Coronary artery (tissue), 2 donors: Measurements from ENCODE around the gene ZG16B.

Source experiments
- DNase-seq: peaks from one replicate; pipeline ENCODE4 v3.0.0-alpha.2; 2017; ENCODE audit warnings: low spot score
- H3K27ac ChIP-seq, 2 donors: fragments of 200-600 bp; sonication (generic); one replicate each; pipeline ENCODE4 v1.5.1; 2016 to 2019
- H3K4me3 ChIP-seq: fragments of 200-600 bp; sonication (generic); 2 replicates; pipeline ENCODE4 v1.5.1; 2016; ENCODE audit warnings: mild to moderate bottlenecking, moderate library complexity
- TF ChIP-seq, protein P1 (sequence below): fragments of 200-600 bp; sonication (generic); IDR thresholded peaks from one replicate; pipeline ENCODE4 v1.5.1; 2019; ENCODE audit warnings: antibody characterized with exemption

ZG16B gene

GRCh38 chr16:2853531-2854073, 23.5 kb downstream of the ZG16B start:
- H3K27ac ChIP-seq = no peak overlapping the region
- DNase-seq = no peak
- TF ChIP-seq, protein P1, sequence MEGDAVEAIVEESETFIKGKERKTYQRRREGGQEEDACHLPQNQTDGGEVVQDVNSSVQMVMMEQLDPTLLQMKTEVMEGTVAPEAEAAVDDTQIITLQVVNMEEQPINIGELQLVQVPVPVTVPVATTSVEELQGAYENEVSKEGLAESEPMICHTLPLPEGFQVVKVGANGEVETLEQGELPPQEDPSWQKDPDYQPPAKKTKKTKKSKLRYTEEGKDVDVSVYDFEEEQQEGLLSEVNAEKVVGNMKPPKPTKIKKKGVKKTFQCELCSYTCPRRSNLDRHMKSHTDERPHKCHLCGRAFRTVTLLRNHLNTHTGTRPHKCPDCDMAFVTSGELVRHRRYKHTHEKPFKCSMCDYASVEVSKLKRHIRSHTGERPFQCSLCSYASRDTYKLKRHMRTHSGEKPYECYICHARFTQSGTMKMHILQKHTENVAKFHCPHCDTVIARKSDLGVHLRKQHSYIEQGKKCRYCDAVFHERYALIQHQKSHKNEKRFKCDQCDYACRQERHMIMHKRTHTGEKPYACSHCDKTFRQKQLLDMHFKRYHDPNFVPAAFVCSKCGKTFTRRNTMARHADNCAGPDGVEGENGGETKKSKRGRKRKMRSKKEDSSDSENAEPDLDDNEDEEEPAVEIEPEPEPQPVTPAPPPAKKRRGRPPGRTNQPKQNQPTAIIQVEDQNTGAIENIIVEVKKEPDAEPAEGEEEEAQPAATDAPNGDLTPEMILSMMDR = no peak
- H3K4me3 ChIP-seq = no peak overlapping the region

DNA sequence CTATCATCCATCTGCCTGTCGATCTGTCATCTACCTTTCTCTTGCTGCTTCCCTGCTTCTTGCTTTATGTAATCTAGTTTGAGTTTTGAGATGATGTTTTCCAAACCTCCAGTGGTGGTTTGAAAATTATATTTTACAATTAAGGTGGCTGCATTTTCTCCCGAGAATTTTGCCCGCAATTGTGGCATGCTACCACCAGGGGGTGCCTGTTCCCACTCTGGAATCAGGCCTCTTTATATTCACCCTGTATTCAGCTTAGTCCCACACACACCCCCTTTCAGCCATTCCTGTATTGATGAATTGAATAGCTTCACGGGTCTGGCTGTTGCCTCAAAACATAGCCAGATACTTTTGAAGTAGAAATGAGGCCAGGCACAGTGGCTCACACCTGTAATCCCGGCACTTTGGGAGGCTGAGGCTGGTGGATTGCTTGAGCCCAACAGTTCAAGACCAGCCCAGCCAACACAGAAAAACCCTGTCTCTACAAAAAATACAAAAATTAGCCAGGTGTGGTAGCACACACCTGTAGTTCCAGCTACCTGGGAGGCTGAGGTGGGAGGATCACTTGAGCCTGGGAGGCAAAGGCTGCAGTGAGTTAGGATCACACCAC, 24.7 kb downstream of the ZG16B start:
- no peak for DNase-seq
- Histone ChIP-seq H3K27ac (no peak overlapping the region), H3K4me3 (no peak overlapping the region)
- TF ChIP-seq, protein P1 = no peak

GRCh38 chr16:2855536-2855935, 25.4 kb downstream of the ZG16B start:
- Histone ChIP-seq H3K27ac (no peak overlapping the region), H3K4me3 (no peak overlapping the region)
- no peak for DNase-seq
- TF ChIP-seq, protein P1 = no peak

DNA sequence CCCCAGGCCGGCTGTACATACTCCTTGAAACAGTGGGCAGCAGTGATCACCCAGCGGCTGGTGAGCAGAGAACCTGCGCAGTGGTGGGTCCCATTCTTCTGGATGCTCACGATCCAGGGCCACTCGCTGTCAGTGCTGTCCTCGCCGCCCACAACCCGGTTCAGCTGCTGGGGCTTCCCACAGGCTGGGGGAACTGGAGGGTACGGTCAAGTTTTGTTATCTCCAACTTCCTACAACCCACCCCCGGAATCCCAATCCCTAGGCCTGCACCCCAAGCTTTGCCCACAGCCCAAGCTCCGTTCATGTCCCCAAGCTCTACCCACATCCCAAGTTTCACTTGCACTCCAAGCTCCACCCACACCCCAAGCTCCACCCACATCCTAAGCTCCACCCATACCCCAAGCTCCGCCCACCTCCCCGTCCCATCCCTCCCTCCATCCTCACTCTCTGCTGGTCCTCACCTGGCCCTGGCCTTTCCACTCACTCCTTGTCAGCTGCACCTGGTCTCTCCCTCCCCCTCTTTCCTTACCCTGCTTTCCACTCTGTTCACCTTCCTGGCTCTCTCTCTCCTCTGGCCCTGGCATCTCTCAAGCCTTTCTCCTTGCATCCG, 26.1 kb downstream of the ZG16B start:
- H3K4me3 ChIP-seq = no peak overlapping the region
- TF ChIP-seq, protein P1 = no peak
- H3K27ac ChIP-seq = no peak overlapping the region
- no peak for DNase-seq

- TF ChIP-seq, protein P1 = no peak
- Histone ChIP-seq H3K27ac (no peak overlapping the region), H3K4me3 (no peak overlapping the region)
- DNase-seq = no peak
Observed at GRCh38 chr16:2856686-2857450, 26.8 kb downstream of the ZG16B start.

DNA sequence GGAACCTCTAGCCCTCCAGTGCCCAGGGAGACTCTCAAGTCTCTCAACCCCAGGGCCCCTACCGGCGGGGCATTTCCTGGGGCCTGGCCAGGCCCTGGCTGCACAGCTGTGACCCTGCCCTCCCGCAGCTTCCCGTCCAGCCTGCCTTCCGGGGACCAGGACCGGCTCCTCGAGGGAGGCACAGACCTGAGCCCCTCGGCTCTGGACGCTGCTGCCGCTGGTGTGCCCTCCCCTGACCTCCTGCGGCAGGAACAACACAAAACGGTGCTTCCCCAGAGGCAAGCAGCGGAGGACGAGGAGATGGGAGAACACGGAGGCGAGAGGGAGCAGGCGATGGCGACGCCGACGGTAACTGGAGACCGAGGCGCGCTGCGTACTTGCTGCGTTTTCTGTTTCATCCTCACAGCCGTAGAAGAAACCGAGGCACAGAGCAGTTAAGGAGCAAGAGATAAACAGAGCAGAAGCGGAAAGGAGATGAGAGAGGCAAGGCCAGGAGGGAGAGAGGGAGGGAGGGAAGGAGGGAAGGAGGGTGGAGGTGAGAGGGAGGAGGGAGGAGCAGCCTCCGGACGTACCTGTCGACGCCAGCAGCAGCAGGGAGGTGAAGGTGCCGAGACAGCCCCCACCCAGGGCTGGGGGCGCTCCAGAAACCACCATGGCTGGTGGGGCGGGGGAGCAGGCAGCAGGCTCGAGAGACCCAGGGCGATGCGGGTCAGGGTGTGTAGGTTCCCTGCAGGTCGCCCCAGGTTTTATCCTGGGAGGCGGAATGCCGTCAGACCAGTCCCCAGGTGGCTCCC, 27.5 kb downstream of the ZG16B start, which contains the start of gene PRSS22:
TSS of gene PRSS22 (minus strand) at position 720 of the 794 bp plus-strand sequence. CDS start at position 654, 66 bp downstream.
- TF ChIP-seq, protein P1 = no peak
- no peak for DNase-seq
- no peak within 1 kb of the TSS for H3K27ac ChIP-seq
- peak within 1 kb of the TSS; percentile 2 for H3K4me3 ChIP-seq
